ENCODE measurements around the gene OXCT2. TPM values are rescaled to one million over a fixed set of nuclear protein-coding genes. Genes with fewer than 3 reads are reported as not detected.
"Not testable (repeated sequence)": the region's sequence is repeated elsewhere in the genome, so short reads cannot be mapped to it uniquely, and the experiment has no call there.

OXCT2 gene
- polyA plus RNA-seq, 2 of the 4 experiments (the other 2 are of a cell fraction) = 0.21 to 0.23 TPM

DNA sequence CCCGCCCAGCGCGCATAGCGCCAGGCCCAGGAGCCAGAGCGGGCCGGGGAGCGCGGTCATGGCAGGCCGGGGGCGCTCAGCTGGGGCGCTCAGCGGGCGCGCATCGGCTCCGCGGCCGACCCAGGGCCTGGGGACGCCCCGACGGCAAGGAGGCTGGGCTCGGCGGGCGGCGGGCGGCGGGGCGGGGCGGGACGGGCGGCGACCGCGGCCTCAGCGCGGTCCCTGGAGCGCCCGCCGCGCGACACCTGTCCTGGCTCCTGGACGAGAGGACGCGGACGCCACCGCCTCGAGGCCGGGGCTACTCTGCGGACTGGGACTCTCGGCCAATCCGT is 17.2 kb upstream of the OXCT2 start:
- Histone ChIP-seq H3K4me3 (peak overlapping the region; percentile 64), H3K4me1 (peaks cover 5% of the 10 kb centered on the region; the same call in 1 of the 3 replicates), H3K27ac (peak overlapping the region; percentile 75 to 95; a peak in 5 of 6 replicates), H3K4me2 (peak overlapping the region; percentile 89), H3K9me3 (no peaks in the 10 kb centered on the region)
- no peak for FAIRE-seq
- peak; percentile 45 to 48; a peak in 5 of 6 replicates for ATAC-seq
- no CpG with 5 or more reads among the region's 51 CpGs for WGBS (ENCODE audit: missing lambda C conversion rate)
- TF ChIP-seq HOXA7 (CRISPR knock-in tag; IDR thresholded peaks at IDR 0.05) (no peak), GATA3 (IDR thresholded peaks at IDR 0.05; ENCODE audit: borderline replicate concordance) (no peak), EP300 (IDR thresholded peaks at IDR 0.05) (no peak), ZC3H11A (IDR thresholded peaks at IDR 0.05) (no peak), MYC (IDR thresholded peaks at IDR 0.05; ENCODE audit: borderline replicate concordance, low read length) (no peak), NFE2L2 (conservative IDR thresholded peaks at IDR 0.05; ENCODE audit: low read length) (no peak), KDM5A (IDR thresholded peaks at IDR 0.05) (no peak), HEYL (CRISPR knock-in tag; IDR thresholded peaks at IDR 0.05) (no peak), POLR2AphosphoS2 (conservative IDR thresholded peaks at IDR 0.05; ENCODE audit: low read length) (no peak), ZNF302 (CRISPR knock-in tag; IDR thresholded peaks at IDR 0.05) (no peak), SREBF2 (IDR thresholded peaks at IDR 0.05) (no peak), CHD4 (IDR thresholded peaks at IDR 0.05; ENCODE audit: borderline replicate concordance) (no peak), ZFP36 (IDR thresholded peaks at IDR 0.05; ENCODE audit: borderline replicate concordance, partially characterized antibody) (no peak), FOXS1 (CRISPR knock-in tag; IDR thresholded peaks at IDR 0.05) (no peak), JUNB (IDR thresholded peaks at IDR 0.05) (no peak), CBX8 (IDR thresholded peaks at IDR 0.05) (no peak)
- TF ChIP-seq, protein P1, sequence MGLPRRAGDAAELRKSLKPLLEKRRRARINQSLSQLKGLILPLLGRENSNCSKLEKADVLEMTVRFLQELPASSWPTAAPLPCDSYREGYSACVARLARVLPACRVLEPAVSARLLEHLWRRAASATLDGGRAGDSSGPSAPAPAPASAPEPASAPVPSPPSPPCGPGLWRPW (IDR thresholded peaks at IDR 0.05) = no peak
- TF ChIP-seq, protein P2, sequence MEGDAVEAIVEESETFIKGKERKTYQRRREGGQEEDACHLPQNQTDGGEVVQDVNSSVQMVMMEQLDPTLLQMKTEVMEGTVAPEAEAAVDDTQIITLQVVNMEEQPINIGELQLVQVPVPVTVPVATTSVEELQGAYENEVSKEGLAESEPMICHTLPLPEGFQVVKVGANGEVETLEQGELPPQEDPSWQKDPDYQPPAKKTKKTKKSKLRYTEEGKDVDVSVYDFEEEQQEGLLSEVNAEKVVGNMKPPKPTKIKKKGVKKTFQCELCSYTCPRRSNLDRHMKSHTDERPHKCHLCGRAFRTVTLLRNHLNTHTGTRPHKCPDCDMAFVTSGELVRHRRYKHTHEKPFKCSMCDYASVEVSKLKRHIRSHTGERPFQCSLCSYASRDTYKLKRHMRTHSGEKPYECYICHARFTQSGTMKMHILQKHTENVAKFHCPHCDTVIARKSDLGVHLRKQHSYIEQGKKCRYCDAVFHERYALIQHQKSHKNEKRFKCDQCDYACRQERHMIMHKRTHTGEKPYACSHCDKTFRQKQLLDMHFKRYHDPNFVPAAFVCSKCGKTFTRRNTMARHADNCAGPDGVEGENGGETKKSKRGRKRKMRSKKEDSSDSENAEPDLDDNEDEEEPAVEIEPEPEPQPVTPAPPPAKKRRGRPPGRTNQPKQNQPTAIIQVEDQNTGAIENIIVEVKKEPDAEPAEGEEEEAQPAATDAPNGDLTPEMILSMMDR (IDR thresholded peaks at IDR 0.05) = no peak
- TF ChIP-seq, protein P3, sequence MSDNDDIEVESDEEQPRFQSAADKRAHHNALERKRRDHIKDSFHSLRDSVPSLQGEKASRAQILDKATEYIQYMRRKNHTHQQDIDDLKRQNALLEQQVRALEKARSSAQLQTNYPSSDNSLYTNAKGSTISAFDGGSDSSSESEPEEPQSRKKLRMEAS (IDR thresholded peaks at IDR 0.05) = no peak
- DNase-seq (ENCODE audit: low read depth in 1 of 2, low spot score in 1 of 2) = no peak
- ChIA-PET CTCF (interaction anchor here (0.6 to 2.9 kb wide), 2 partner anchors 10 to 388 kb away, joined by 4 to 16 read pairs; no protein-coding TSS in a partner anchor), POLR2A (interaction anchor here (1.0 to 1.1 kb wide), 2 partner anchors 11 to 50 kb away, joined by 5 to 8 read pairs; partner anchors contain the start of gene PPIE)

DNA sequence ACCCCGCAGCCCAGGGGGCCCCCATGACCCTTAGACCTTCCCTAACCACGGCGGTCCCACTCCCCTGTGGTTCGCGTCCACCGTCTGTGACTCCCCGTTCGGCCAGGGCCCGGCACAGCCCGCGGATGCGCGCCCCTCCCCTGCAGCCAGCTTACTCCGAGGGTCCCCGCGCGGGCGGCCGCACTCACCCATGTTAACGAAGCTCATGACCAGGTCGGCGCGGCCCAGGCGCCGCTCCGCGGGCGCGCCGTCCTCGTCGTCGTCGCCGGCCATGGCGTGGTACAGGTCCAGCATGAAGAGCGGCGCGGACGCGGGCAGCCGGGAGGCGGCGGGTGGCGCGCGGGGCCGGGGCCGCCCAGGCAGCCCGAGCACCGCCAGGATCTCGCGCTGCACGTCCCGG is 16.8 kb upstream of the OXCT2 start:
- Histone ChIP-seq H3K4me3 (peak overlapping the region; percentile 64), H3K4me2 (peak overlapping the region; percentile 89), H3K27ac (peak overlapping the region in 1 of 2 experiments; percentile 95; a peak in 4 of 6 replicates)
- not testable (repeated sequence) for FAIRE-seq; H3K9me3 ChIP-seq; H3K4me1 ChIP-seq; ATAC-seq; DNase-seq (ENCODE audit: low read depth in 1 of 2, low spot score in 1 of 2)
- CTCF ChIA-PET = interaction anchor here (2.9 kb wide), 1 partner anchor 11 kb away, joined by 16 read pairs; no protein-coding TSS in a partner anchor
- POLR2A ChIA-PET = interaction anchor here (1.0 to 1.1 kb wide), 2 partner anchors 11 to 49 kb away, joined by 5 to 8 read pairs; partner anchors contain the start of gene PPIE
- WGBS (ENCODE audit: missing lambda C conversion rate) = no CpG with 5 or more reads among the region's 55 CpGs

DNA sequence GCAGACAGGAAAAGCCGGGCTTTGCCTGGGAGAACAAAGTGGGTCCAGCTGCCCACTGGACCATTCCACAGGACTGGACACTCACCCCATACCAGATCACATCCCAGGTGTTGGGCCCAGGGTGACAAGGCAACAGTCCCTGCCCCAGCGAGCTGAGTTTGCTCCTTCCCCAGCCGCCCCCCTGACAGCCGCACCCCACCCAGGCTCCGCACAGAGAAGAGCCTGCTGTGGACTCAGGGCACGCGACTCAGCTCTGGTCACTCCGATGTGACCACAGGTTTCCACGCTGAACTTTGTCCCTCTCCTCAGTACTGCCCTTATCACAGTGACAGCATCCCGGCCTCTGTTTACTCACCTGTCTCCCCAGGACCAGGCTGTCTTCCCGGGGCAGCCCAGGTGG is 16.3 kb upstream of the OXCT2 start:
- no peak for ATAC-seq
- H3K9me3 ChIP-seq = no peaks in the 10 kb centered on the region
- FAIRE-seq = no peak
- no peak for DNase-seq (ENCODE audit: low read depth in 1 of 2, low spot score in 1 of 2)
- TF ChIP-seq EHMT2 (IDR thresholded peaks at IDR 0.05; ENCODE audit: low read depth) = no peak
- no peak for TF ChIP-seq BHLHE40 (IDR thresholded peaks at IDR 0.05; ENCODE audit: low read depth, low read length)
- ChIA-PET POLR2A (no interaction called here), CTCF (no interaction called here)
- 84% methylated on average over 8 of the region's 11 CpGs for WGBS (ENCODE audit: missing lambda C conversion rate)
- no peak overlapping the region for H3K27ac ChIP-seq
- H3K4me1 ChIP-seq = peaks cover 5% of the 10 kb centered on the region; the same call in 1 of the 3 replicates
- no peak overlapping the region; the same call in 2 of the 3 replicates for H3K4me2 ChIP-seq
- H3K4me3 ChIP-seq = no peak overlapping the region

DNA sequence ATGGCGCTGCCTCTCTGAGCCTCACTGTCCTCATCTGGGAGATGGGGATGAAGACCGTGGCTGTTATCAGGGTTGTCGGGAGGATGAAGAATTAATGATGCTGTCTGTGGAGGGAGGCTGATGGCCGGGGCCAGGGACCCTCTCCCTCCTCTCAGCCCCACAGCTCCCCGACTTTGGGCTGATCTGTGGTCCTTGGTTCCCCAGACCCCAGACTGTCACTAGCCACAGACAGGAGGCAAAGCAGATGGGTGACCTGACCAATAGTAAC is 15.9 kb upstream of the OXCT2 start:
- ATAC-seq; POLR2A ChIA-PET; H3K9me3 ChIP-seq; H3K4me2 ChIP-seq; FAIRE-seq; DNase-seq (ENCODE audit: low read depth in 1 of 2, low spot score in 1 of 2); H3K4me3 ChIP-seq; H3K4me1 ChIP-seq; H3K27ac ChIP-seq: not testable (repeated sequence)
- 85% methylated on average over 3 of the region's 5 CpGs for WGBS (ENCODE audit: missing lambda C conversion rate)
- CTCF ChIA-PET = interaction anchor here (1.0 kb wide), 1 partner anchor 11 kb away, joined by 3 read pairs; no protein-coding TSS in a partner anchor

DNA sequence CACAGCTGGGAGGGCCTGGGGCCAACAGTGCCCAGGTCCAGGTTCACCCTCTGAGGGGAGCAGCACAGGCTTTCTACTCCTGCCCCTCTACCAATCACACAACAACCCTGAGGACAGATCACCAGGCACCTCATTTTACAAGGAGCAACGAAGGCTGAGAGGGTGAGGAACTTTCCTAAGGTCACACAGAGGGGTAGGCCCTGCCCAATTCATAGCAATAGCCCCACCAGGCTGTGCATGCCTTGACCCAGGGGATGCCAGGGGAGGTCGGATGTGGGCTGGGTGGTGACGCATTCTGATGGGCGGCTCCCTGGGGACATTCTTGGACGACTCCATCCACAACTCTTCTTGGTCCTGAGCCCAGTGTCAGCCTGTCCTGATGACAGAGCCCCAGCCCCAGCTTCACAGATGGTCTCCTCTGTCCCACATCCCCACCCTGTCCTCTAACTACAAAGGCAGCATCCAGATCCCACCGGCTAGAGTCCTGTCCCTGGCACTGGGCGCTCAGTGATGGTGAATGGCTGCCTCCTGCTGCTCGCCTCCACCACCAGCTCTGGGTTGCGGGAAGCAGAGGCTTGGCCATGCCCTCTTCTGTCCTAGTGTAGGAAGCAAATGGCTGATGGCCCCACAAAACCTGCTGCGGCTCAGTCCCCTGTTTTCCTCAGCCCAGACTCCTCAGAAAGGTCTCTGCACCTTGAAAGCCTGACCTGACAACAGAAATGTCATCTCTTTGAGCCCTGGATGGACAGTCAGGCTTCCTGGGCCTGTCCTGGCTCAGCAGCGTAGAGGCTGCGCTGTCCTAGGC is 15.4 kb upstream of the OXCT2 start:
- WGBS (ENCODE audit: missing lambda C conversion rate) = 79% methylated on average over 5 of the region's 12 CpGs
- not testable (repeated sequence) for H3K4me2 ChIP-seq
- CTCF ChIA-PET = interaction anchor here (1.0 to 1.4 kb wide), 2 partner anchors 11 to 180 kb away, joined by 3 to 4 read pairs; no protein-coding TSS in a partner anchor

DNA sequence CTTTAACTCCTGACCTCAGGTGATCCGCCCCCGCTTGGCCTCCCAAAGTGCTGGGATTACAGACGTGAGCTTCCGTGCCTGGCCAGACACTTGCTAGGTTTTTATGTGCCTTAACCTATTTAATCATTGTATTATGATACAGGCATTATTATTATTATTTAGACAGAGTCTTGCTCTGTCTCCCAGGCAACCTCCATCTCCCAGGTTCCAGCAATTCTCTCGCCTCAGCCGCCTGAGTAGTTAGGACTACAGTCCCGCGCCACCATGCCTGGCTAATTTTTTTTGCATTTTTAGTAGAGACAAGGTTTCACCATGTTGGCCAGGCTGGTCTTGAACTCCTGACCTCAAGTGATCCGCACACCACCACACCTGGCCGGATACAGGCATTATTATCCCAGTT is 11.5 kb upstream of the OXCT2 start:
- POLR2A ChIA-PET, FAIRE-seq: not testable (repeated sequence)

More for the DNA sequence above, 15.4 kb upstream of the OXCT2 start:
- H3K4me3 ChIP-seq; H3K9me3 ChIP-seq; POLR2A ChIA-PET; H3K27ac ChIP-seq; FAIRE-seq; H3K4me1 ChIP-seq; ATAC-seq; DNase-seq (ENCODE audit: low read depth in 1 of 2, low spot score in 1 of 2): not testable (repeated sequence)

More for the DNA sequence above, 11.5 kb upstream of the OXCT2 start:
- H3K9me3 ChIP-seq; DNase-seq (ENCODE audit: low read depth in 1 of 2, low spot score in 1 of 2); H3K4me1 ChIP-seq; H3K4me2 ChIP-seq; H3K27ac ChIP-seq; ATAC-seq; H3K4me3 ChIP-seq: not testable (repeated sequence)
- CTCF ChIA-PET = interaction anchor here (1.8 kb wide), 1 partner anchor 17 kb away, joined by 8 read pairs; no protein-coding TSS in a partner anchor
- WGBS (ENCODE audit: missing lambda C conversion rate) = 95% methylated on average over 10 of the region's 10 CpGs
